GM21360 (cell line): Measurements from ENCODE around the gene ARID5B.
A peak's percentile ranks its signal among the peaks of the same experiment; 100 is the strongest.
"Not testable (repeated sequence)": the region's sequence is repeated elsewhere in the genome, so short reads cannot be mapped to it uniquely, and the experiment has no call there.

Experiments used
- ATAC-seq: cut with Tn5 transposase; IDR thresholded peaks from one replicate; pipeline ENCODE4 v1.9.1; 2021; ENCODE audit warnings: mild to moderate bottlenecking, moderate library complexity; ENCODE audit not compliant: unreplicated experiment

The ARID5B gene

DNA sequence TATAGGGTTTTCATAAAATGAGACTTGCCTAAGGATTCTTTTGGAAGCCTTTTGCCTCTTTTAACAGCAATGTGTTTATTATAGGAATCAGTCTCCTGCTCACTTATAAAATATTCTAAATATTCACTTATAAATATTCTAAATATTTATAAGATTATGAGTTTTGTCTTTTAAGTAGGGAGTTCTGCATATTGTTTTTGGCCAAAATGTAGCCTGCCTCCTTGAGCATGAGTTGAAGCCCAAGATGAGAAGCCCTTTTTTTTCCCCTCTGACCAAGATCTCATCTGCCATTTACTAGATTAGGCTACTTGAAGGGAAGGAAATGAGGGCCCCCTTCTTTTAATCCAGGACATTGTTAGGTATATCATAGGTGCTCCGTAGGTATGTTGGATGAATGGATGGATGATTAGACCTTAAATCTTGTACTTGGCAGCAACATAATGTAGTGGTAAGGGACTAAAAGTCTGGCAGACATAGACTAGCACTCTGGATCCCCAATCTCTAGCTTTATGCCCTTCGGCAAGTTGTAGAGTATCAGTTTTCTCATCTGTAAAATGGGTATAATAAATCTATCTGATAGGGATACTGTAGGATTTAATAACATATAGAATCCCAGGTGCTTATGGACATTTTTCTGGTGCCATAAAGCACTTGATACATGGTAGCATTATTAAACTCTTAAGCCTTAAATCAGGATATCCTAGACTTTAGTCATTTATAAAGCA, 59.1 kb downstream of the ARID5B start:
- no peak for ATAC-seq

DNA sequence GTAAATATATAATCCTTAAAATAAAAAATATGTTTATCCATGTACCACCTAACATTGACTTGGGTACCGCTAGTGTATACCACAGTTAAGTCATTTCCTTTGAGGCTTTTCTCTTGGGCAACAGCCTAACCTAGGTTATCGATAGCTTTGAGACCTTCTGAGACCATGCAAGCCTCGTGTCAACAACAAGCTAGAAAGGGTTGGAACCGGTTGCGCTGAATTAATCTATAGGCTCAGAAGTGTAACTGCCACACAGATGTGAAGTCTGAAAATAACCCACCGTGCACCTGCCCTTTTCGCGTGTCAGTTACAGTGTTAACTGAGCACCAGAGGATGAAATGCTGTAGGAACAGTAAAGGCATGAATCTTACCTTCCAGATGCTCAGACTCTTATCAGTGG, 59.8 kb downstream of the ARID5B start:
- ATAC-seq, result no peak

DNA sequence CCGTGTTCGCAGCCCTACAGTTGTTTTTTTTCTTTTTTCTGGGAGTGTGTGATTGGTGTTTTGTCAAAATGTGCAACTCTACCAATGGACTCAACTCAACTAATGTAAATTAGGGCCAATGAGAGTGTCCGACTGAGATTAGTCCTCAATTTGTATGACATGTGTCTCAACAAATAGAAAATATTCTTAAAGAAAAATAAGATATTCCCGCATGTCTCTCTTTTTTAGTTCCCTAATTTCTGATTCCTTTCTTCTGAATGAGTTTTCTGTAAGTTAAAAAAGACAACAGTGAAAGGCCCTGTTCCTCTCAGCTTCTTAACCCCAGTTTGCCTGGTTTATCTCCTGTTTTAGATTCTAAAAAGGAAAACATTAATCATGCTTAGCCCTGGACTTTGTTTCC, 61.5 kb downstream of the ARID5B start:
- no peak for ATAC-seq

DNA sequence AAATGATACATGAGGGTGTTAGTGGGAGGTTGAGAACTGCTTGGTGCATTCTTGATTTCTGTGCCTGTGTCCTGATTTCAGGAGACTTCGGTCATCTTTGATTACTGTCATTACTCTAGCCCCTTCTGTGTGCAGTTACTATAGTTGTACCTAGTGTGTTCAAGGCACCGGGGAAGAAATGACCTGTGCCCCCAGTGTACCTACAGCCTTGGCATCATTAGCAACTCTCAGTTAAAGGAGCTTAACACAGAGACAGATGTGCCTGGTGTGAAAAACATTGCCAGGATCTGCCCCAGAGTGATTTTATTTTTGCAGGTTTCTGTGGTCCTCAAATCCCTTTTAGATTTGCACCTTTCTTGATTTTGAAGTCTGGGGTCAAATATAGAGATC, 62.2 kb downstream of the ARID5B start:
- no peak for ATAC-seq

DNA sequence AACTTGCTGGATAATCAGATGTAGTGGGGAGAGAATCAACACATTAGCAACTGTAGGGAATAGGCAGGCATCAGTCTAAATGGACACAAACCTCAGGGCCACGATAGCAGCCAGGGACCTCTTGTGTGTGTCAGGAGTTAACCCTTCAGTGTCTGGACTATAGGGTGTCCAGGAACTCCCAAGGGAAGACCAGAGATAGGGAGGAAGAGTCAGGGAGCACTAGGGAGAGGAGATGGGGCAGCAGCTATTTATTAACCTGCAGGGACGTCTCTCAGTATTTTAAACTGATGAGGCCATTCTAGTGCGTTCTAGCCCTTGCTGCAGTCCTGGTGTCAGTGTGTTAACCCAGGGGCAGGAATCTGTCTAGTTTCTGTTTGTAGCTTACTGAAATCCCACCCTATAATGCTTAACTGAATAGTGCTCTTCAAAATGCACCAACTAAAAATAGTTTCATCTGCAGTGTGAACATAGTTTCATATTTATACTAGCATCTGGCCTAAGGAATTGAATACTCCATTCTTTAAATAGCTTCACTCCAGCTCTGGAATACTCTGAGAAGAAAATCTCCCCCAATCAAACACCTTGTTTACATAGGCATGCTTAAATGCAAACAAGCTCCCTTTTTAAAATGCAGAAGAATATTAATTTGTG, 62.7 kb downstream of the ARID5B start:
- no peak for ATAC-seq

DNA sequence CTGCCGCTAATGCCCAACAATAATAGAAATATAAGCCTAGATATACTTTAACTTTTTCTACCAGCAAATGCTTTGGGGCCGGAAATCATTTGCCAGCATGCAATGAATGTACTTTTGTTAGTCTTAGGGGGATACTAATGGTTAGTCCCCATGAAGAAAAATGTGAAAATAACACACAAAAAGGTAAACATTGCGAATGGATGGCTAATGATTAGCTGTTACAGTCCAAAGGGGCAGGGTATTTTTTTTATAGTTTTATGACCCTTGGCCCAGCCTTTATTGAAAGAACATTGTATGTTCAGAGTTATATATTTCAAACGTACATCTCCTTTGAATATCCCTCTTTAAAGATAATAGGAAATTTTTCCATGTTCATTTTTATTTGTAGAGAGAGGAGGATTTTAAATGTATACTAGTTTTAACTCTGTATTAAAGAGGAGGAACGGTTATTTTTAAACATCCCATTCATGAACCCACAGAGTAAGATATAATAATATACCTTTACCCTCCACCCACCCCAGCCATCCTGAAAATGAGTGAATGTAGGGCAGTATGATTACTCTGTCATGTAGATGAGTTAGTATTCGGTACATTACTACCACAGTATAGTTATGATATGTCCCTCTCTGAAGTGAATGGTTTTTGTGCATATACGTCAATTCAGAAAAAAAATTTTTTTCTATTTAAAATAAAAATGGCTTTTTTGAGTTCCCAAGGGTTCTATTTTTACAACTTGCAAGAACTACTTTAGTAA, 63.6 kb downstream of the ARID5B start:
- peak; percentile 18 for ATAC-seq

DNA sequence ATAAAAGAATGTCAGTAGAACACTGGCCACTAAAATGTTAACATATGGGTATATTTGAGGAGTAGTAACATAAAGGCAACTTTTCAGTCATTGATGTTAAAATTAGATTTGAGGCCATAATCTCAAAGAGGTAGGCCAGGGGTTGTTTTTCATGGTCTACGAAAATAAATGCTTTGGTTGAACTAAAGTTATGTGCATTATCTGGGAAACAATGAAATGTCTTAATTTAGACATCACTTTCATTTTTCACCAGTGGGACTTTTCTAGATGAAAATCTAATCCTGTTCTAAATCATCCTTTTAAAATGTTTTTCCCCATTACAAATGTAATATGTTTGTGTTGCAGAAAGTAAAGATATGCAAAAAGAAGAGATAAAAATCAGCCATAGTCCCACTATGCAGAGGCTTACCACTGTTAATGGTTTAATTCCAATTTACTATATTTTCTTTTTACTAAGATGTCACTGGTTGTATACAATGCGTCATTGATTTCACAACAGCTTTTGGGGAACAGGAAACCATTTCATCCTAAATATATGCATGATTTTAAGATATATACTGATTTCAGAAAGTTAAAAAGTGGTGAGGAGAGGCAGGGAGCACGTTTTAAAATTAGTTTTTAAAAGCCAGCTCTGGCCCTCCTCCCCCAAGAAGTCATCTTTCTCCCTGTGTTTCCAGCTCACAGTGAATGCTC, 64.3 kb downstream of the ARID5B start:
- ATAC-seq, result peak; percentile 34

DNA sequence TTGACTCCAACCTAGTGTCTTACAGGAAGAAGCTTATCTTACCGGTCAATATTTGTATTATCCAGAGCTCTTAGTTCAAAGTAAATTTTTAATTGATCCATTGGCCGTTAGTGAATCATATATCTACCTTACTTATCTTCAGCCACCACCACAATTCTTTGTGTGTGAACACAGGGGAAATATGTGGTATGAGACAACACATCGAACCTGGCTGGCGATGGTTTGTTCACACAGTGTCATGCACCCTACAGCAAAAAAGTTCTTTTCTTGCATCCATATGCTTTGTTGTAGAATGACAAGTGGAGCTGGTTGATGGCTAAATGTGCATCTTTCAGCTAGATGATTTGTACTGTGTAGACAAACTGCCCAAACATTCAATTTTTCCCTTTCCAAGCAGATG, 65.8 kb downstream of the ARID5B start:
- no peak for ATAC-seq

DNA sequence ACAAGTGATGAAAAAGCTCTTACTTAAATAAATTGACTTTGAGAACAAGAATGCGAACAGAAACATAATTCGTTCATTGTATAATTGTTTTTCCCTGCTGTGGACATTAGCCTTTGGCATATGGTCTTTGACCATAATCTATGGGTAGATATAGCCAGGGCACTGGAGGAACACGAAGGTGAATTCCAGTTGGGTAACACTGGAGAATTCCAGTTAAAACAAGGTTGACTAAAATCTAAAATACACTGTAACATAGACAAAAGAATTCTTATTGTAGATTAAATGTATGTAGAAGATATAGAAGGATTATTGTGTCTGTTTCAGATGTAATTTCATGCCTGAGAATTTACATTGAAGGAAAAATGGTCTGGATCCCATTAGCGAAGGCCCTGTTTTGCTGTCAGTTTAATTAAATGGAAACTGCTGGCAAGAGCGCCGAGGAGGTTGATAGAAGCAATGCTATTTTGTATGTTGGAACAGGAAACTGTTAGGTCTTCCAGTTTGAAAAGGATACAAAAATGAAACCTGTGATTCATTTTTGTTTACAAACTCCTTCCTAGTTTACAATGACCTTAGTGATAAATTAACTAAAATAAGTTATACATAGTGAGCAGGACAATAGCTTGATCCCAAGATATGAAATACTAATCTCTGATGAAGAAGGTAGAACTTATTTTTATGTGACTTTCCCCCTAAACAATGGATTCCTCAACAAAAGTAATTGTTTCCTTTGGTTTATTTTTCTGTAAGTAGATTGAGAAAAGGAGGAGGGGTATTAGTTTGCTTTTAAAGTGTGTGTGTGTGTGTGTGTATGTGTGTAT, 68.9 kb downstream of the ARID5B start:
- ATAC-seq, result no peak

DNA sequence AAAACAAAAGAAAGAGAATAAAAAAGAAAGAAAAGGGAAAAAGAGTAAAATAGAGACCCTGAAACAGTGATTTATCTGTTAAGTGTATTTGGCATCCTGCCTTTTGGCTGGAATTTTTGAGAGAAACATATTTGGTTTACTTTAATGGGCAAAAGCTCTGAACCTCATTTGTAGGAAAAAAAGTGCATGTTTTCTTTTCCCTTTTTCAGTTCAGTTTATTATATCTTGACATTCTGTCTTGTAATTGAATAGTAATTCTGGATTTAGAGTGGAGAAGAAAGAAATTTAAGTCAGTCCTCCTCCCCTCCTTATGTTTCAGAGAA, 69.5 kb downstream of the ARID5B start:
- ATAC-seq, result no peak

DNA sequence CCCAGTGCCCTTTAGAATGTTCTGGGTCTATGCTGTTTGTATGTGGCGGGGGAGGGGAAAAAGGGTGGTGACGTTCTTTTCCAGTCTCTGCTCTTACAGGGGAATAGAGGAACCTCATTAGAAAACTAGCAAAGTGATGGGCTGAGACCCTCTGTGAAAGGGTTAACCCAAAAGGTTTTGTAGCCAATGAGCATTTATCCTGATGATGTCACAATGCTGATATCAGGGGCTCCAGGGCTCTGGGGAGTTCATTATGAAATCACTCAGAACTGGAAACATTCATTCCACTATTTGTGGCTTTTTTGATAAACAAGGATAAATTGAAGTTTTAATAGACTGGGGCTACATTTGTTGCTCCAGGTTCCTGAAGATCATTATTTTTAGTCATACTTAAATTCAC, 71.7 kb downstream of the ARID5B start:
- no peak for ATAC-seq

DNA sequence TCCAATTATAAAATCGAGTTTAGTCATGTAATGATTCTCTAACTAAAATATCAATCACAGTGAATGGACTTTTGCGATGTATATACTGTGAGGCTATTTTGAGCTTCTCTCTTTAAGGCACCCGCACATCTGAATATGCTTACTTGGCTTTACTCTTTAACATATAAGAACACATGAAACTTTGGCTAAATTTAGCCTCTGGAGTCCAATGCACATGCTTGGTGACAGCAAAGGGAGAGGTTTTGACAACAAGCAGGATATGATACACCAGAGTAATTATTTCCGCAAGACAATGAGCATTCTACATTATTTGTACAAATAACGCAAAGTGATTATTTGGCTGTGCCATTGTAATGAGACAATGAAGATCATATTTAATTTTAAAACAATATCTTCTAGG, 72.4 kb downstream of the ARID5B start:
- ATAC-seq, result no peak

DNA sequence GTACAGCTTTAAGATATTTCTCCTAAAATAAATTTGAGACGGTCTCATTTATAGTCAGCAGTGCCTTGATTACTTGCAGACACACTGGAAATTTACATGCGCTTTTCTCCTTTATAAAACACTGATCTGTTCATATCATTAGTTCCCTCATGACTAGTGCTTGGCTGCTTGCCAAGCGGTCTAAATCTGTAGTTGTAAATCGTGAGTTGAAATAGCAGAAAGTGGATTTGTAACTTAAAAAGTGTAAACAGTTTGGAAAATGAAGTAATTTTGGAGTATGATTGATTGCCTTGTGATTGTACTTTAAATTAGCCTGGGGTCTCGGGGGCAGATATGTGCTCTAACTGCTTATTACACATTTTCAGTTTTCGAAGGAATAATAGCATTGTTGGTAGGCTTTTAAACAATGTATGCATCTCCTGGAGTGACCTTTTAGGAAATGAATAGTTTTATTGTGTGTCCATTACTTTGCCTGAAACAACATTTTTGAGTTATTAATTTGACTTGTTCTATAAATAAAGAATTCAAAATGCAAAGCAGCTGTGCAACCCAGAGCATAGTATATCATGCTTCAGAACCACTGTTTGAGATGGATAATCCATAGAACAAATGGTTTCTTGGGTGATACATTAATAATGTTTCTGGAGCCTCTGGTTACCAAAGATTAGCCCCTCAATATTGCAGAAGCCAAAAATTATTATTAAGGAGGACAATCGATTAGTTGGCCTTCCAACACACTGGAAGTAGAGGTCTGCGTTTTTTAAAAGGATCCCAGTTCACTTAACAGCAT, 73.3 kb downstream of the ARID5B start:
- ATAC-seq, result no peak

DNA sequence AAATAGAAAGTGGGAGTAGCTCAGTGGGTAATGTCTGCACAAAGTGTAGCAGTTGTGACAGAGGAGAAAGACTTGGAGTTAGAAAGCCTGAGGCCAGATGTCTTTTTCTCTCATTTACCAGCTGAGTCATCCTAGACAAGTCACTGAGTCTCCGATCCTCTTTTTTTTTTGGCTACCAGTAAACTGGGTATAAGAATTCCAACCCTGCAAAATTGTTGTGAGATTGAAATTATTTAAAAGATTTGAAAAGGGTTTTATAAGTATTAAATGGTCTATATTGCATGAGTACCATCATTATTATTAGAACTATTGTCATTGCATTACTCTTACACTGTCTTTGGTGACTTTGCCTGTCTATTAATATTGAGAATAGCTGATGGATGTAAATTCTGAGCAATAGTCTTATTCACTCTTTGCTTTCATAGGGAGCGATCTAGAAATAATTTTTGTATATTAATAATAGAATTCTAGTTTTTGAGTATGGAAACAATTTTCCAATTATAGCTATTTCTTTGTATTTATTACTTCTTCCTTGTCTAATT, 74.0 kb downstream of the ARID5B start:
- peak; percentile 81 for ATAC-seq

DNA sequence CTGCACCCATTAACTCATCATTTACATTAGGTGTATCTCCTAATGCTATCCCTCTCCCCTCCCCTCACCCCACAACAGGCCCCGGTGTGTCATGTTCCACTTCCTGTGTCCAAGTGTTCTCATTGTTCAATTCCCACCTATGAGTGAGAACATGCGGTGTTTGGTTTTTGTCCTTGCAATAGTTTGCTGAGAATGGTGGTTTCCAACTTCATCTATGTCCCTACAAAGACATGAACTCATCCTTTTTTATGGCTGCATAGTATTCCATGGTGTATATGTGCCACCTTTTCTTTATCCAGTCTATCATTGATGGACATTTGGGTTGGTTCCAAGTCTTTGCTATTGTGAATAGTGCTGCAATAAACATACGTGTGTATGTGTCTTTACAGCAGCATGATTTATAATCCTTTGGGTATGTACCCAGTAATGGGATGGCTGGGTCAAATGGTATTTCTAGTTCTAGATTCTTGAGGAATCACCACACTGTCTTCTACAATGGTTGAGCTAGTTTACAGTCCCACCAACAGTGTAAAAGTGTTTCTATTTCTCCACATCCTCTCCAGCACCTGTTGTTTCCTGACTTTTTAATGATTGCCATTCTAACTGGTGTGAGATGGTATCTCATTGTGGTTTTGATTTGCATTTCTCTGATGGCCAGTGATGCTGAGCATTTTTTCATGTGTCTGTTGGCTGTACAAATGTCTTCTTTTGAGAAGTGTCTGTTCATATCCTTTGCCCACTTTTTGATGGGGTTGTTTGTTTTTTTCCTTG, 75.6 kb downstream of the ARID5B start:
- ATAC-seq, result not testable (repeated sequence)

DNA sequence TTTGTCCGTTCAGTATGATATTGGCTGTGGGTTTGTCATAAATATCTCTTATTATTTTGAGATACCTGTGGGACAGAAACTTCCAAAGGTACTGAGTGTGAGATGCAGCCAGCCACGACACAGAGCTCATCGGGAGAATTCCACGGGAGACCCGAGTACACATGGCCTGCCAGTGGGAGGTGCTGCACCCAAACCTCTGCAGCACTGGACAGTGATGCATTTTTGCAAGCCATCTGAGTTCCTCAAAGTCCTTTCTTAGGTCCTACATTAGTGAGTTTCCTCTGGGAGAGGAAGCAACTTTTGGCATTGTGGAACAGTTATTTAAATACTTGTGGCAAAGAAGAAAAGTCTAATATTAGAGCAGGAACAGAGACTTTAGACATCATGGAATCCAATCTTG, 77.5 kb downstream of the ARID5B start:
- peak; percentile 42 for ATAC-seq

DNA sequence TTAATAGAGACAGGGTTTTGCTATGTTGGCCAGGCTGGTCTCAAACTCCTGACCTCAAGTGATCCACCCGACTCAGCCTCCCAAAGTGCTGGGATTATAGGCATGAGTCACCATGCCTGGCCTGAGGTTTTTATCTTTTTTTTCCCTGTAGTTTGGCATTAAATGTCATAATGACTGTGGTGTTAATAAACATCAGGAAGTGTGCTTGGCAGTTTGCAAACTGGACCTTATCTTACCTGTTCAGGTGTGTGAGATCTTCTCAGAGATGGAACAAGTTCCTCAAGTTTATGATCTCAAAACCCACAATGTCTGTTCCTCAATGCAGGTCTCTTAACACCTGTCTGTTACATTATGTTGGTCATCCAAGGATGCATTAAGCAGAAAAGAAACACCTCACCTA, 80.0 kb downstream of the ARID5B start:
- no peak for ATAC-seq

DNA sequence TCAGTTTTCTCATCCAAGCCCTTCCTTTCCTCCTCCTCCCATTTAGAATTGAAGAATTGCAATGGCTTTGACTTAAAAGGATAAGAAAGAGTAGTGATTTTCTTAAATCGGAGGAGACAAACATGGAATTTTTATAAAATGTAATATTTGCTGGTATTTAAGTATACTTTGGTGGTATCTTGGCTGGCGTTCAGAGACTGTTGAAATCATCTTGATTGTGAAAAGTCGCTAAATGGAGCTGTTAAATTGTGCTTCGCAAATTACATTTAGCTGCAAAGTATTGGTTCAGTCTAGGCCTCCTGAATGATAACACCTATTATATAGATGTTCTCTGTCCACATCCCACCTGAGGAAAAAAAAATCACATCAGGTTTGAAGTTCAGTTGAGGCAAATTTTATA, 81.8 kb downstream of the ARID5B start:
- no peak for ATAC-seq

DNA sequence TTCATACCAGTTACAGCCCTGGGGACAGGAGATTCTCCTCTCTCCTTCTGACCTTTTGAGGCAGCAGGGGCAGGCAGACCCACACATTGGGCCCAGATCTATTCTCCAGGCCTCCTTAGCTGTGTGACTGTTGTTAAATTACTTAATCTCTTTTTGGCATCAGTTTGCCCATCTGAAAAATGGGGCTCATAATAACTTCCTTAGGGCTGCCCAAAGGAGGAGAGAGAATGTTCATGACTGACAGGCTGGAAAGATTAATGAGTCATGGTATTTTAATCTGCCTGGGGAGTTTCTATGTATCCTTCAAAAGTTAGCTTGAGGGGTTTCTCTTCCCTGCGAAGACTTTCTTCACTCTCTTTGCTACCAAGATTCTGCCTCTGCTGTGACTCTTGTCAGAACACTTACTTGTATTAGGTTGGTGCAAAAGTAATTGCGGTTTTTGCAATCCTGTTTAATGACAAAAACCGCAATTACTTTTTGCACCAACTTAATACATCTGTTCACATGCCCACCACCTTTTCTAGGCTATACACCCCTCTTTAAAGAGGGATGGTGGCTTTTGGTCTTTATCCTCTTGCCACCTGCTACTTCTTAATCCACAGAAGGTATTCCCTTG, 83.4 kb downstream of the ARID5B start:
- no peak for ATAC-seq
